Measurements from ENCODE around the gene HIPK3.
"Not testable (repeated sequence)": the region's sequence is repeated elsewhere in the genome, so short reads cannot be mapped to it uniquely, and the experiment has no call there.

The HIPK3 gene

GRCh38 chr11:33211580-33211979, 45.6 kb upstream of the HIPK3 start:
- Histone ChIP-seq H3K4me2 (ENCODE audit: low read length) (no peak overlapping the region), H3K79me2 (no peaks in the 10 kb centered on the region), H3K4me3 (ENCODE audit: low read depth, low read length) (no peak overlapping the region), H3K9me3 (ENCODE audit: control insufficient read depth, low read length) (no peaks in the 10 kb centered on the region), H3K9ac (no peak overlapping the region), H3K36me3 (ENCODE audit: control insufficient read depth, insufficient read depth, low read length) (no peaks in the 10 kb centered on the region), H2AFZ (no peak overlapping the region), H3K27me3 (ENCODE audit: control insufficient read depth, insufficient read depth, low read length) (no peaks in the 10 kb centered on the region), H3K27ac (no peak overlapping the region), H3K4me1 (no peaks in the 10 kb centered on the region)
- no peak for TF ChIP-seq CTCF (IDR thresholded peaks at IDR 0.05)

- Histone ChIP-seq H3K4me2 (ENCODE audit: low read length) (no peak overlapping the region), H3K9me3 (ENCODE audit: control insufficient read depth, low read length) (no peaks in the 10 kb centered on the region), H3K4me1 (no peaks in the 10 kb centered on the region), H2AFZ (no peak overlapping the region), H3K4me3 (ENCODE audit: low read depth, low read length) (no peak overlapping the region), H3K36me3 (ENCODE audit: control insufficient read depth, insufficient read depth, low read length) (no peaks in the 10 kb centered on the region), H3K27me3 (ENCODE audit: control insufficient read depth, insufficient read depth, low read length) (no peaks in the 10 kb centered on the region), H3K9ac (no peak overlapping the region), H3K79me2 (no peaks in the 10 kb centered on the region), H3K27ac (no peak overlapping the region)
- no peak for TF ChIP-seq CTCF (IDR thresholded peaks at IDR 0.05)
These were observed 43.0 kb upstream of the HIPK3 start for GRCh38 chr11:33214187-33214586.

GRCh38 chr11:33214767-33215166, 42.4 kb upstream of the HIPK3 start:
- no peak for TF ChIP-seq CTCF (IDR thresholded peaks at IDR 0.05)
- Histone ChIP-seq H3K9ac (no peak overlapping the region), H3K4me2 (ENCODE audit: low read length) (no peak overlapping the region), H2AFZ (no peak overlapping the region), H3K79me2 (no peaks in the 10 kb centered on the region), H3K27ac (no peak overlapping the region), H3K36me3 (ENCODE audit: control insufficient read depth, insufficient read depth, low read length) (no peaks in the 10 kb centered on the region), H3K27me3 (ENCODE audit: control insufficient read depth, insufficient read depth, low read length) (no peaks in the 10 kb centered on the region), H3K9me3 (ENCODE audit: control insufficient read depth, low read length) (no peaks in the 10 kb centered on the region), H3K4me1 (no peaks in the 10 kb centered on the region), H3K4me3 (ENCODE audit: low read depth, low read length) (no peak overlapping the region)

GRCh38 chr11:33216676-33217075, 40.5 kb upstream of the HIPK3 start:
- not testable (repeated sequence) for H3K36me3 ChIP-seq (ENCODE audit: control insufficient read depth, insufficient read depth, low read length); H3K4me2 ChIP-seq (ENCODE audit: low read length); H3K4me1 ChIP-seq; H3K79me2 ChIP-seq; H2AFZ ChIP-seq; H3K27ac ChIP-seq; H3K4me3 ChIP-seq (ENCODE audit: low read depth, low read length); H3K27me3 ChIP-seq (ENCODE audit: control insufficient read depth, insufficient read depth, low read length); H3K9me3 ChIP-seq (ENCODE audit: control insufficient read depth, low read length); H3K9ac ChIP-seq

- Histone ChIP-seq H3K27me3 (ENCODE audit: control insufficient read depth, insufficient read depth, low read length) (no peaks in the 10 kb centered on the region), H3K9me3 (ENCODE audit: control insufficient read depth, low read length) (no peaks in the 10 kb centered on the region), H3K4me3 (ENCODE audit: low read depth, low read length) (no peak overlapping the region), H2AFZ (no peak overlapping the region), H3K9ac (no peak overlapping the region), H3K4me2 (ENCODE audit: low read length) (no peak overlapping the region), H3K36me3 (ENCODE audit: control insufficient read depth, insufficient read depth, low read length) (no peaks in the 10 kb centered on the region), H3K27ac (no peak overlapping the region), H3K4me1 (no peaks in the 10 kb centered on the region), H3K79me2 (no peaks in the 10 kb centered on the region)
- no peak for TF ChIP-seq CTCF (IDR thresholded peaks at IDR 0.05)
These were observed 35.0 kb upstream of the HIPK3 start for GRCh38 chr11:33222052-33222750.
